ENCODE data around the gene ADGRL2. TPM values are rescaled to one million over a fixed set of nuclear protein-coding genes. Genes with fewer than 3 reads are reported as not detected.

The ADGRL2 gene
- total RNA-seq, 1 experiment from 2014 or later, result 0.20 TPM

- TF ChIP-seq SP1 (IDR thresholded peaks at IDR 0.05; ENCODE audit: low read depth) (no peak), CBX3 (IDR thresholded peaks at IDR 0.05; ENCODE audit: low read depth) (no peak), SRF (IDR thresholded peaks at IDR 0.05; ENCODE audit: low read depth) (no peak), ZFX (IDR thresholded peaks at IDR 0.05) (no peak), EGR1 (IDR thresholded peaks at IDR 0.05; ENCODE audit: low read depth) (no peak), FOSL1 (IDR thresholded peaks at IDR 0.05; ENCODE audit: low read depth) (no peak), CEBPB (IDR thresholded peaks at IDR 0.05; ENCODE audit: low read depth) (no peak), YY1 (IDR thresholded peaks at IDR 0.05; ENCODE audit: extremely low read depth, insufficient replicate concordance, low read depth, low read length) (no peak), REST (IDR thresholded peaks at IDR 0.05; ENCODE audit: low read depth) (no peak), EZH2 (IDR thresholded peaks at IDR 0.05) (no peak), POLR2AphosphoS5 (IDR thresholded peaks at IDR 0.05; ENCODE audit: low read depth, low read length) (no peak), ZBTB33 (IDR thresholded peaks at IDR 0.05; ENCODE audit: extremely low read depth, insufficient replicate concordance, low read length) (no peak), ATF3 (IDR thresholded peaks at IDR 0.05) (no peak)
- Histone ChIP-seq H3K4me2 (ENCODE audit: low read length) (no peak overlapping the region), H3K4me1 (ENCODE audit: control insufficient read depth in 1 of 2, insufficient read depth in 2 of 2, low read length in 2 of 2) (no peaks in the 10 kb centered on the region), H2AFZ (ENCODE audit: low read depth, low read length, poor library complexity, severe bottlenecking) (no peak overlapping the region), H3K79me2 (ENCODE audit: insufficient read depth, low read length) (no peaks in the 10 kb centered on the region), H3K27me3 (ENCODE audit: insufficient read depth, low read length) (no peaks in the 10 kb centered on the region; the same call in 1 of the 2 replicates), H4K20me1 (ENCODE audit: insufficient read depth) (no peaks in the 10 kb centered on the region), H3K9me3 (ENCODE audit: control insufficient read depth in 1 of 2, insufficient read depth in 1 of 2, low read depth in 1 of 2, low read length in 2 of 2) (no peaks in the 10 kb centered on the region), H3K9me2 (ENCODE audit: insufficient read depth) (no peaks in the 10 kb centered on the region), H3K4me3 (replicated peaks in 1 of 2; ENCODE audit: low read depth in 1 of 2, low read length in 2 of 2) (no peak overlapping the region), H3K27ac (ENCODE audit: low read depth, low read length) (no peak overlapping the region), H3K36me3 (ENCODE audit: control insufficient read depth in 1 of 2, insufficient read depth in 2 of 2, low read length in 2 of 2) (no peaks in the 10 kb centered on the region), H3K9ac (ENCODE audit: low read length) (no peak overlapping the region)
- ChIA-PET RAD21 (ENCODE audit: low non-redundant PET in 1 of 2, low total read pairs in 2 of 2, uncharacterized antibody in 2 of 2, unreplicated experiment in 2 of 2) (no interaction called here), POLR2A (no interaction called here), CTCF (no interaction called here)
- no TSS peak for BruUV-seq (replicated peaks)
- ATAC-seq, result no peak
- DNase-seq (ENCODE audit: low read depth, low spot score), result no peak
- intact Hi-C loops (cut with micrococcal nuclease), result no loop called here
These were observed 115.2 kb downstream of the ADGRL2 start for GRCh38 chr1:81915937-81916336.
